BE2C (cell line): ENCODE data around the gene RPS6KA6. TPM values are rescaled to one million over a fixed set of nuclear protein-coding genes. Genes with fewer than 3 reads are reported as not detected.
A peak's percentile ranks its signal among the peaks of the same experiment; 100 is the strongest.

Experiments
- DNase-seq: peaks from one replicate; pipeline ENCODE4 v3.0.0-alpha.2; 2020
- H3K27me3 ChIP-seq: fragments of 250-450 bp; sonication (Bioruptor Pico); 2 replicates; pipeline ENCODE4 v1.5.1; 2020; ENCODE audit warnings: mild to moderate bottlenecking
- H3K36me3 ChIP-seq: fragments of 250-450 bp; sonication (Bioruptor Pico); 2 replicates; pipeline ENCODE4 v1.5.1; 2020; ENCODE audit warnings: mild to moderate bottlenecking
- H3K4me1 ChIP-seq: fragments of 250-450 bp; sonication (Bioruptor Pico); 2 replicates; pipeline ENCODE4 v1.5.1; 2020
- H3K4me3 ChIP-seq: 2 replicates; pipeline ENCODE4 v1.5.1; 2011; ENCODE audit warnings: low read depth, low read length
- H3K9me3 ChIP-seq: fragments of 250-450 bp; sonication (Bioruptor Pico); 2 replicates; pipeline ENCODE4 v1.5.1; 2020
- polyA plus RNA-seq: library from polyadenylated mRNA; unstranded; fragments of >200 nt; gene quantifications from one replicate; pipeline ENCODE4 v1.2.1, GENCODE V29; 2012; ENCODE audit warnings: low read depth, missing spikeins; ENCODE audit not compliant: insufficient read length, insufficient read depth
- TF ChIP-seq, protein P1 (sequence below): IDR thresholded peaks from 2 replicates; pipeline ENCODE4 v1.5.1; 2012; ENCODE audit warnings: mild to moderate bottlenecking, low read depth, low read length

RPS6KA6 gene
- 21.1 TPM for polyA plus RNA-seq

DNA sequence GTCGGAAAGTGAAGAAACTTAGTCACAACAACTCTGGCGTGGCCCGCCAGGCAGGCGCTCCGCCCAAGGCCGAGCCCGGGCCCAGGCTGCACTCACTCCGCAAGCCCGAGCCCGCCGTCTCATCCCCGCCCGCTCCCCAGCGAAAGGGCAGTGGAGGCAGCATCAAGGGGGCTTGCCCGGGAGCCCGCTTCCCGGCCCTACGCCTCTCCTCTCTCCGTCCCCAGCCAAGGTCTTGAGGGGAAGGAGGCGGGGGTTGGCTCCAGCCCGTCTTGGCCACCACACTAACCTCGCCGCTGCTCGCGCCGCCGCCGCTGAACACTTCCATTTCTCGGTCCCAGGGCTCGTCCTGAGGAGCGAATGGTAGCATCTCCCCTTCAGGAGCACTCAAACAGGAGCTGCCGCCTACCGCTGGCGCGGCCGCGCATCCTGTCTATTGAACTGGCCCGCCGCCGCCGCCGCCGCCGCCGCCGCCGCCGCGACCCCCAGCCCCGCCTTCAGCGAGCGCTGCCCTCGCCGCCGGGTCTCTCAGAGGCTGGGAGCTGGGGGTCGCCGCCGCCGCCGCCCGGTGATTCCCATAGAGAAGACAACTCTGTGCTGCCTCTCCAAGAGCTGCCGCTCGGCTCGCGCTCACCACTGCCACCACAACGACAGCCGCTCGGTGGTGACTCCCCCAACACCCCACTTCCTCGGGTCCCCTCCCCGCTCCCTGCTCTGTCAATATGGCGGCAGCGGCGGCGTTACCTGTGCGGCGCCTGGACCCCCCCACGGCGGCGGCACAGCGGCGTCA is at the start of gene RPS6KA6:
TSS of gene RPS6KA6 (minus strand) at position 667 of the 787 bp plus-strand sequence. CDS start at position 367, 300 bp downstream.
- no peaks in the 10 kb centered on the region for H3K9me3 ChIP-seq
- H3K27me3 ChIP-seq: no peaks in the 10 kb centered on the region
- DNase-seq: peak; percentile 58
- TF ChIP-seq, protein P1, sequence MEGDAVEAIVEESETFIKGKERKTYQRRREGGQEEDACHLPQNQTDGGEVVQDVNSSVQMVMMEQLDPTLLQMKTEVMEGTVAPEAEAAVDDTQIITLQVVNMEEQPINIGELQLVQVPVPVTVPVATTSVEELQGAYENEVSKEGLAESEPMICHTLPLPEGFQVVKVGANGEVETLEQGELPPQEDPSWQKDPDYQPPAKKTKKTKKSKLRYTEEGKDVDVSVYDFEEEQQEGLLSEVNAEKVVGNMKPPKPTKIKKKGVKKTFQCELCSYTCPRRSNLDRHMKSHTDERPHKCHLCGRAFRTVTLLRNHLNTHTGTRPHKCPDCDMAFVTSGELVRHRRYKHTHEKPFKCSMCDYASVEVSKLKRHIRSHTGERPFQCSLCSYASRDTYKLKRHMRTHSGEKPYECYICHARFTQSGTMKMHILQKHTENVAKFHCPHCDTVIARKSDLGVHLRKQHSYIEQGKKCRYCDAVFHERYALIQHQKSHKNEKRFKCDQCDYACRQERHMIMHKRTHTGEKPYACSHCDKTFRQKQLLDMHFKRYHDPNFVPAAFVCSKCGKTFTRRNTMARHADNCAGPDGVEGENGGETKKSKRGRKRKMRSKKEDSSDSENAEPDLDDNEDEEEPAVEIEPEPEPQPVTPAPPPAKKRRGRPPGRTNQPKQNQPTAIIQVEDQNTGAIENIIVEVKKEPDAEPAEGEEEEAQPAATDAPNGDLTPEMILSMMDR: no peak
- peaks cover 4% of the 10 kb centered on the region; the same call in 1 of the 2 replicates for H3K4me1 ChIP-seq
- H3K36me3 ChIP-seq: no peaks in the 10 kb centered on the region
- H3K4me3 ChIP-seq: peak within 1 kb of the TSS; percentile 85

DNA sequence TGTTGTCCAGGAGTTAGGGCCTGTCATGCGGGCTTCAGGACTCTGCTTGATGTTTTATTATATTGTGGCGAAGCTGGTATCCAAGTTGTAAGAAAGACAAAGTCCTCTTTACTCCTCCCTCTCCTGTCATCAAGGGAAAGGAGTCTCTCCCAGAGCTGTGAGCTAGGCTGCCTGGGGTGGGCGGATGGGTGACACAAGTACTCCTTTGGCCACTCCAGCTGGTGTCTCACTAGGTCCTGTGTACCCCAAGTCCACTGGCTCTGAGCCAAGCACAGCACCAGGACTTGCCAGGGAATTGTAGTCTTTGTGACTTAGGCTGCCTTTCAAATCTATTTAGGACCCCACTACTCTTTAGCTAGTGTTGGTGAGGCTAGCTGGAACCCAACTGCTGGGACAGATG is 36.7 kb upstream of the RPS6KA6 start:
- no peak overlapping the region for H3K4me3 ChIP-seq
- H3K27me3 ChIP-seq: no peaks in the 10 kb centered on the region
- no peaks in the 10 kb centered on the region for H3K9me3 ChIP-seq
- no peak for DNase-seq
- H3K4me1 ChIP-seq: peaks cover 4% of the 10 kb centered on the region
- H3K36me3 ChIP-seq: no peaks in the 10 kb centered on the region
- TF ChIP-seq, protein P1: no peak

- Histone ChIP-seq H3K4me3 (no peak overlapping the region), H3K27me3 (no peaks in the 10 kb centered on the region), H3K9me3 (no peaks in the 10 kb centered on the region), H3K36me3 (no peaks in the 10 kb centered on the region), H3K4me1 (peaks cover 8% of the 10 kb centered on the region)
- TF ChIP-seq, protein P1: no peak
- peak; percentile 50 for DNase-seq
These were observed 35.3 kb upstream of the RPS6KA6 start for GRCh38 chrX:84223261-84223660.

DNA sequence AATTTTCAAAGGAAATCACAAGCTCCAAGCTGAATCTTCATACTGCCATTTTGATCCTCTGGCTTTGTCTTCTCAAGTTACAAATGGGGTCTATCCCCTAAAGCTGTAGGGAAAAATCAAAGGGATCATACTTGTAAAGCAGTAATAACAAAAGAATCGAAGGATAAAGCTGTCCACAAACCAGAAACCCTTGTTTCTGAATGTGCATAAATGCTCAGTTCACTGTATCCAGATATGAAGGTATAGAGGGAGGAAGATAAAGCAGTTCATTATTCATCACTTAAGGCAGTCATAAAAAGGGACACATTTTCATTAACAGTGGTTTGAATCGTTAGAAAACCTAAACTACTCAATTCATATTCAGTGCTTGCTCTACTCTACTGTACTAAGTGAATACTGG is 33.2 kb upstream of the RPS6KA6 start:
- TF ChIP-seq, protein P1: no peak
- no peak for DNase-seq
- H3K4me3 ChIP-seq: no peak overlapping the region
- peaks cover 9% of the 10 kb centered on the region for H3K4me1 ChIP-seq
- H3K9me3 ChIP-seq: no peaks in the 10 kb centered on the region
- H3K36me3 ChIP-seq: no peaks in the 10 kb centered on the region
- no peaks in the 10 kb centered on the region for H3K27me3 ChIP-seq

- no peak overlapping the region for H3K4me3 ChIP-seq
- peaks cover 9% of the 10 kb centered on the region for H3K4me1 ChIP-seq
- TF ChIP-seq, protein P1: no peak
- no peaks in the 10 kb centered on the region for H3K36me3 ChIP-seq
- no peak for DNase-seq
- no peaks in the 10 kb centered on the region for H3K9me3 ChIP-seq
- no peaks in the 10 kb centered on the region for H3K27me3 ChIP-seq
These were observed 31.6 kb upstream of the RPS6KA6 start for GRCh38 chrX:84219551-84219950.

GRCh38 chrX:84218726-84219125 is 30.7 kb upstream of the RPS6KA6 start:
- H3K9me3 ChIP-seq: no peaks in the 10 kb centered on the region
- peaks cover 9% of the 10 kb centered on the region for H3K4me1 ChIP-seq
- no peaks in the 10 kb centered on the region for H3K36me3 ChIP-seq
- H3K27me3 ChIP-seq: no peaks in the 10 kb centered on the region
- TF ChIP-seq, protein P1: no peak
- peak; percentile 54 for DNase-seq
- H3K4me3 ChIP-seq: no peak overlapping the region
